Measurements from ENCODE around the gene SWAP70. TPM values are rescaled to one million over a fixed set of nuclear protein-coding genes. Genes with fewer than 3 reads are reported as not detected.
"Not testable (repeated sequence)": the region's sequence is repeated elsewhere in the genome, so short reads cannot be mapped to it uniquely, and the experiment has no call there.

The SWAP70 gene
- total RNA-seq (2014; rRNA removed; shearing (Covaris generic)) = 12.4 and 14.3 TPM in 2 replicates

DNA sequence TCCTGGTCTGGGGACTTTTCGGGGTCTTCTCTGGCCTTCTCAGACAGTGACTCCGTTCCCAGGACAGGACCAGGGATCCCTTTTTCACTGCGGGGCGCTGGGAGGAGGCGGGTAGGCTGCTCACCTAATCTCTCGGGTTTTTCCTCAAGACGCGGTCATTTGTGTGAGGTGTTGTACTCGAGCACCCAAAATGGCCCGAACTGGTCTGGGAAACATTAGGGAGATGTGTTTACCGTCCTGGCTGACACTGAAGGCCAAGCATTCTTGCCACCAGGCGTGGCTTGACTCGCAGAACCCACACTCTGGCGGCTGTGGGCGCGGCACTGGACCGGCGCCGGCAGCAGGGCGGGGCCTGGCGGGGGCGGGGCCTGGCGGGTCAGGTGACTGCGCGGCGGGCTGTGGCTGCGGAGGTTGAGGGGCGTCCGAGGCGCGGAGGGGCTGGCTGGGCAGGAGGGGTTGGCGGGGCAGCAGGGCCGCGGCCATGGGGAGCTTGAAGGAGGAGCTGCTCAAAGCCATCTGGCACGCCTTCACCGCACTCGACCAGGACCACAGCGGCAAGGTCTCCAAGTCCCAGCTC is at the start of gene SWAP70:
Gene SWAP70, plus strand, starts transcription at position 379 of the 577 bp plus-strand sequence. Its CDS starts 103 bp downstream, at position 482.
- DNase-seq (ENCODE audit: low spot score) = peak; percentile 78

- no peak for DNase-seq (ENCODE audit: low spot score)
These were observed 48.8 kb upstream of the SWAP70 start for GRCh38 chr11:9615031-9615451.

DNA sequence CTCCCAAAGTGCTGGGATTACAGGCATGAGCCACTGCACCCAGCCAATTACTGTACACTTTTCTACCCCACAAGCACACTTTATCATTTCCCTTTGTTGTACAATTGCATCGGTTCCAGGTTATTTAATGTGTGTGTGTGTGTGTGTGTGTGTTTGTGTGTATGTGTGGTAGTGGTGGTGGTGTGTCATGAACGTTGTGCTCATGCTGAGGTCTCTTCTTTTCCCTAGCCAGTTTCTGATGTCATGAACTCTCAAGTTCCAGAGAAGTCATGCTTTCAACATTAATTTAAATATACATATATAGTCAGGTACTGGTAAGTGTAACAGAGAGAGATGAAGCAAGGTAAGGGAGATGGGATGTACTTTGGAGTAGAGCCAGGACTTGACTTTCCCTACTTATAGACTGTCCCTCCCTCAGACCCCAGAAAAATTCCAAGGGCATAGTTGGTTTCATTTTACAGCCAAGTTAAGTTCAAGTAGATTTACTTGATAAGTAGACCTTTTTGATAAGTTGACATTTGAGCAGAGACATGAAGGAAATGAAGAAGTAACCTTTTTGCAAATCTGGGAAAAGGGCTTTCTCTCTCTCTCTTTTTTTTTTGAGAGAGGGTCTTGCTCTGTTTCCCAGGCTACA is 47.7 kb upstream of the SWAP70 start:
- peak; percentile 57 for DNase-seq (ENCODE audit: low spot score)

DNA sequence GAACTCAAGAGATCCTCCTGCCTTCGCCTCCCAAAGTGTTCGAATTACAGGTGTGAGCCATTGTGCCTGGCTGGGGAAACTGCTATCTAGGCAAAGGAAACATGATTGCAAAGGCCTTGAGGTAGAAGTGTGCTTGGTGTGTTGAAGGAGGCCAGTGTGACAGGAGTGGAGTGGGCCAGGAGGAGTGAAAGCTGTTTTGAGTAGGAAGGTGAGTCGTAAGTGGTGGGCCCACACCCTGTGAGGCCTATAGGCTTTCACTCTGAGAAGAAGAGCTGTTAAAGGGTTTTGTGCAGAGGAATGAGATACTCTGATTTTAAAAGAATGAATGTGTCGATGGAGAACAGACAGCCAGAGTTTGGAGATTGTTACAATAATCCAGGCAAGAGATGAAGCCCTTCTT is 47.0 kb upstream of the SWAP70 start:
- no peak for DNase-seq (ENCODE audit: low spot score)

DNA sequence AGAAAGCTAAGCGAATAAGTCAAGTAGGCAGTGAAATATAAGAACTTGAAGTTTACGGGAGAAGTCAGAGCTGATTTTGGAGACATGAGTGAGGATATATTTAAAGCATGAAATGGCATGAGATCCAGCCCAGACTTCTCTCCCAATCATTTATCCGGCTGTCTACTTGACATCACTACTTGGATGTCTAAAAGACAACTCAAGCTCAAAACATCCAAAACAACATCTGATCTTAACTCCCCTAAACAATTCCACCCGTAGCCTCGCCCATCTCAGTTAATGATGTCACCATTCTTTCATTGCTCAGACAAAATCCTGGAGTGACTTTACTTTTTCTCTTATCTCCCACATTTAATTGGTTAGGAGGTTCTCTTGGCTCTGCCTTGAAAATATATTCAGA is 45.9 kb upstream of the SWAP70 start:
- no peak for DNase-seq (ENCODE audit: low spot score)

DNA sequence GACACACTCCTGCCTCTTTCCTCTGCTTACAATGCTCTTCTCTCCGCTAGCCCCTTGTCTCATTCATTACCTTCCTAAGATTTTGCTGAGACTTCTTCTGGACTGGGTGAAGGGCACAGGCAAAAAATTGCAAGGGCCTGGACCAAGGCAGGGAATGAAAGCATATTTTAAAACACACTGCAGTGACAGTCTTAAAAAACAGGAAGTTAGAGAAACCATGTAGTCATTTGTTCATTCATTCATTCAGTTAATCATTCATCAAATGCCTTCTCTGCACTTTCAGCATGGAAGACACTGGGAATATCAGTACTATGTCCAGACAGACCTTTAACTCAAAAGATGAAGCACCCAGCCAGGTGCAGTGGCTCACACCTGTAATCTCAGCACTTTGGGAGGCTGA is 44.9 kb upstream of the SWAP70 start:
- no peak for DNase-seq (ENCODE audit: low spot score)

DNA sequence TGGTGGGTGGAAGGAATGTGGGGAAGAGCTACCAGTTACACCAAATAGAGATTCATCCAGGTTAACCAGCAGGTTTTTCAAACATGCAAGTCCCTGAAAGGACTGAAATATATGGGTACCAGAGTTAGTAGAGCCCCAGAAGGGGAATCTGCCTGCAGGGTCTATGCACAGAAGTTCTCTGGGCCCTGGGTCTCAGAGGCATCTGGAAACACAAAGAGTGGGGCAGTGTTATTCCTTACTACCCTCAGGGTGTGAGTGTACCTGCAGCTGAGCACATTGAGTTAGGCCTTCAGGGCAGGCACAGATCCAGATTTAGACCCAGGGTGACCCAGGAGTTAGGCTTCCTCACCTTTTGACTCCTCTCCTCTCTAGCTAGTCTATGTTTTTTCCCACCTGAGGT is 43.9 kb upstream of the SWAP70 start:
- no peak for DNase-seq (ENCODE audit: low spot score)

DNA sequence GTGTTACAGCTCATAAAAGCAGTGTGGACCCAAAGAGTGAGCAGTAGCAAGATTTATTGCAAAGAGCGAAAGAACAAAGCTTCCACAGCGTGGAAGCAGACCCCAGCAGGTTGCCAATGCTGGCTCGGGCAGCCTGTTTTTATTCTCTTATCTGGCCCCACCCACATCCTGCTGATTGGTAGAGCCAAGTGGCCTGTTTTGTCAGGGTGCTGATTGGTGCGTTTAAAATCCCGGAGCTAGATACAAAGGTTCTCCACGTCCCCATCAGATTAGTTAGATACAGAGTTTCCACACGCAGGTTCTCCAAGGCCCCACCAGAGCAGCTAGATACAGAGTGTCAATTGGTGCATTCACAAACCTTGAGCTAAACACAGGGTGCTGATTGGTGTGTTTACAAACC is 41.5 kb upstream of the SWAP70 start:
- DNase-seq (ENCODE audit: low spot score) = not testable (repeated sequence)

DNA sequence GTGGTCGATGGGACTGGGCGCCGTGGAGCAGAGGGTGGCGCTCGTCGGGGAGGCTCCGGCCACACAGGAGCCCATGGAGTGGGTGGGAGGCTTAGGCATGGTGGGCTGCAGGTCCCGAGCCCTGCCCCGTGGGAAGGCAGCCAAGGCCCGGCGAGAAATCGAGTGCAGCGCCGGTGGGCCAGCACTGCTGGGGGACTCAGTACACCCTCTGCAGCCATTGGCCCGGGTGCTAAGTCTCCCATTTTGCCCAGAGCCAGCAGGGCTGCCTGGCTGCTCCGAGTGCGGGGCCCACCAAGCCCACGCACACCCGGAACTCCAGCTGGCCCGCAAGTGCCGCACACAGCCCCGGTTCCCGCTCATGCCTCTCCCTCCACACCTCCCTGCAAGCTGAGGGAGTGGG is 40.8 kb upstream of the SWAP70 start:
- not testable (repeated sequence) for DNase-seq (ENCODE audit: low spot score)

- no peak for DNase-seq (ENCODE audit: low spot score)
These were observed 39.4 kb upstream of the SWAP70 start for GRCh38 chr11:9624448-9624847.

- no peak for DNase-seq (ENCODE audit: low spot score)
These were observed 38.7 kb upstream of the SWAP70 start for GRCh38 chr11:9625162-9625561.

DNA sequence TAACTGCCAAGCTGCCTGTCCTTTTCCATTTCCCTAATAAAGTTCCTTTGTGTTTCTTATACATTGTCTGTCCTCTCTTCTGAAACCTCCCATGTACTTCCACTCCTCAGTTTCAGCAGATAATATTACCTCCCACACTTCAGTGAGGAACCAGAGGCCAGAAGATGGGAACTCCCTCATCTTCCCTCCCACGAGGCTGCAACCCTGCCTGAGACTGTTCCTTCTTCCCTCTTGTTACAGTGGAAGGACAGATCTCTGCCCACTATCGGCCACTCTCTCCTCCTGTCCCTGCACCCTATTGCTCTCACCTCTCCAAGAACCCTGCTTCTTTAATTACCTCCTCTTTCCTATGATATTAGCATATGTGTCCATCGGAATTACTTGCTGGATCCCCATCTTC is 38.1 kb upstream of the SWAP70 start:
- DNase-seq (ENCODE audit: low spot score) = no peak

GRCh38 chr11:9626496-9627394 is 37.1 kb upstream of the SWAP70 start:
- DNase-seq (ENCODE audit: low spot score) = no peak

DNA sequence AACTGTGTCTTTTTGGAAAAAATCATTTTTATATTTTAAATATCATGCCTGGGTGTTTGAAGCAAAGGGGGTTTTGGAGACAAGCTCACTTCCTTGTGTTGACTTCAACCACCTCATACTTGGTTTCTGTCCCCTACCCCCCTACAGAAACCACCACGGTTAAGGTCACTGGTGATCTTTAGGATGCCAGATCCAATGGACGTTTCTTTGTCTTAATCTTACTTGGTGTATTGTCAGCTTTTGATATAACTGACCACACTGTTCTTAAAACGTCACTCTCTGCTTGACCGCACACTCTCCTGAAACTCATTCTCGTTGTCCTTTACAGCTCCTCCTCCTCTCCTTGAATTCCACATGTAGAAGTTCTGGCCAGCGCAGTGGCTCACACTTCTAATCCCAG is 34.8 kb upstream of the SWAP70 start:
- no peak for DNase-seq (ENCODE audit: low spot score)

DNA sequence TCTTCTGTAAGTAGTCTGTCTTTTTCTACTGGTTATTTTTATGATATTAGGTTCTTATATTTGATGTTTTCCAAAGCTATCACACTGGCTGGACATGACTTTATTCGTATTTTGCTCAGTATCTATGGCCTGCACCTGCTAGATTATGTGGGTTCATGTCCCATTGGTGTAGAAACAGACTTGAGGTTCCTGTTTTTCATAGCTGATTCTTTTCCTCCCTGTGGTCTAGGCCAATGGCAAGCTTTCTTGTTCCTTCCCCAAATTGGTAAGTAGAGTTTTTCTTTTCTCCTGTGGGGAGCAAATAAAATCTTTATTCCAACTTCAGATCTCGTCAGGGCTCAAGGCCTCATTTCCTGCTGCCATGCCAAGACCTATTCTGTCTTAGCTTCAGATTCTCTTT is 30.2 kb upstream of the SWAP70 start:
- DNase-seq (ENCODE audit: low spot score) = no peak

- DNase-seq (ENCODE audit: low spot score) = no peak
These were observed 27.2 kb upstream of the SWAP70 start for GRCh38 chr11:9636691-9637090.

DNA sequence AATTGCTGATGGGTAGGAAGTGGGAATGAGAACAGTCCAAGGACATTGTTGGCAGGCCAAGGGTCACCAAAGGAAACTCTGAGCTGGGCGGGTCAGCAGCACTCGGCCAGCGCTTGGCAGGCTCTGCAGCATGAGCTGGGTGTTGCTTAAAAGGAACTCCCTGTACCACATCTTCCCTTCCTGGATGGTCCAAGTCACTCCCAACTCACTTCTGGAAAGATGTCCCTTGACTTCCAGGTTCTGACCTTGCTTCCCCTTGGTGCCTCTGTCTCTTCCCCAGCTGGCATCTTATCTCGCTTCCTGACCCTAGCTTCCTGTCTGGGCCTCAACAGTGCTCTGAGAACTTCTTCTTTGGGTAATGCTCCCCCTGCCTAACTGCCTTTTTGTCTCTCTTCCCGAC is 24.8 kb upstream of the SWAP70 start:
- no peak for DNase-seq (ENCODE audit: low spot score)

DNA sequence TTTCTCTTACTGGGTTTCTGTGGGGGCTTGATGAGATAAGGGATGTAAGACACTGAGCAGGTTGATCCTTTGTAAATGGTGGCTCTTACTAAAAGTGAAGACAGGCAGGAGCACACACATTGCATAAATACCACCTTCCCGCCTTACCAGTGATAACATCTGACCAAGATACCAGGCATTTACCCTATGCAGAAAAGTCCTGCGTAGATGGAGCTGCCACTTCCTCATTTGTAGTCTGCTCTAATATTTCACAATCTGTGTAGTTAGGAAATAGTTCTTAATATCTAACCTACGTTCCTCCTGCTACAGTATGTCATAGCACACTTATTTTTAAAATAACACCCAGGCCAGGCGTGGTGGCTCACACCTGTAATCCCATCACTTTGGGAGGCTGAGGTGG is 23.9 kb upstream of the SWAP70 start:
- DNase-seq (ENCODE audit: low spot score) = no peak

GRCh38 chr11:9642894-9643293 is 21.0 kb upstream of the SWAP70 start:
- DNase-seq (ENCODE audit: low spot score) = no peak

GRCh38 chr11:9643751-9644150 is 20.1 kb upstream of the SWAP70 start:
- no peak for DNase-seq (ENCODE audit: low spot score)

GRCh38 chr11:9645881-9646280 is 18.0 kb upstream of the SWAP70 start:
- no peak for DNase-seq (ENCODE audit: low spot score)

- DNase-seq (ENCODE audit: low spot score) = no peak
These were observed 17.6 kb upstream of the SWAP70 start for GRCh38 chr11:9646324-9646723.

- no peak for DNase-seq (ENCODE audit: low spot score)
These were observed 12.4 kb upstream of the SWAP70 start for GRCh38 chr11:9651481-9651880.

Data from H4 (cell line).